LNCaP clone FGC (cell line): ENCODE measurements around the gene MAEA.

Experiments
- DNase-seq: peaks from one replicate; pipeline ENCODE4 v3.0.0-alpha.2; 2011; ENCODE audit warnings: low read depth
- H3K4me3 ChIP-seq: 2 replicates; pipeline ENCODE4 v1.5.1; 2011; ENCODE audit warnings: mild to moderate bottlenecking, low read depth, low read length, control low read depth
- TF ChIP-seq, protein P1 (sequence below): IDR thresholded peaks from 2 replicates; pipeline ENCODE4 v1.5.1; 2012; ENCODE audit warnings: mild to moderate bottlenecking; ENCODE audit not compliant: control insufficient read depth, insufficient read depth; ENCODE audit errors: extremely low read depth

MAEA gene

DNA sequence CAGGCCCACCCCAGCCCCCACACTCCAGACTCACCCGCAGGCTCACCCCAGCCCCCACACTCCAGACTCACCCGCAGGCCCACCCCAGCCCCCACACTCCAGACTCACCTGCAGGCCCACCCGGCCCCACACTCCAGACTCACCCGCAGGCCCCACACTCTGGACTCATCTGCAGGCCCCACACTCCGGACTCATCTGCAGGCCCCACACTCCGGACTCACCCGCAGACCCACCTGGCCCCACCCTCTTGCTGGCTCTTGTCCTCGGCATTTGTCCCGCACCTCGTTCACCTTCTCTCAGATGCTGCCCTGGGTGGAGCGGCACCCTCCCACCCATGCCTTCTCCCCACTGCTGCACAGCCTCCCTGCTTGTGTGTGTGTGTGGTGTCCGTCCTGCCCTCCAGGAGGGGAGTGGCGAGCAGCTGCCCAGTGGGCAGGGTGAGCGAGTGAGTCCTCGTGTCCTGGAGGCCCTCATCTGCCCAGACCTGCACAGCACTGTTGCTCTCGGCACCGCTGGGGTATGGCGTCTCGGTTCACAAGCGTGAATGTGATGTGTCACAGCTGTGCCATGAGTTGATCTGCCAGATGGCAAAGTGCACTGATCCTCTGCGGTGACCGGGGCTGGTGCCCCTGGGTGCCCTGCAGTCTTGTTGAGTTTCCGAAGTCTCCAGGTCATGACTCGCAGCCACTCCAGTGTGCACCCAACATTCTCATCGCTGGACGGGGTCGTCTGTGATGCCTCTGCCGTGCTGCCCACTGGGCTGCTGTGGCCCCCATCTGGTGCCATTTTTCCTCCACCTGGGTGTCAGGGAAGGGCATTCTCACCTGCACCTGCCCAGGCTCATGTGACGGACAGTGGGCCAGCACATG lies 27.7 kb downstream of the MAEA start:
- TF ChIP-seq, protein P1, sequence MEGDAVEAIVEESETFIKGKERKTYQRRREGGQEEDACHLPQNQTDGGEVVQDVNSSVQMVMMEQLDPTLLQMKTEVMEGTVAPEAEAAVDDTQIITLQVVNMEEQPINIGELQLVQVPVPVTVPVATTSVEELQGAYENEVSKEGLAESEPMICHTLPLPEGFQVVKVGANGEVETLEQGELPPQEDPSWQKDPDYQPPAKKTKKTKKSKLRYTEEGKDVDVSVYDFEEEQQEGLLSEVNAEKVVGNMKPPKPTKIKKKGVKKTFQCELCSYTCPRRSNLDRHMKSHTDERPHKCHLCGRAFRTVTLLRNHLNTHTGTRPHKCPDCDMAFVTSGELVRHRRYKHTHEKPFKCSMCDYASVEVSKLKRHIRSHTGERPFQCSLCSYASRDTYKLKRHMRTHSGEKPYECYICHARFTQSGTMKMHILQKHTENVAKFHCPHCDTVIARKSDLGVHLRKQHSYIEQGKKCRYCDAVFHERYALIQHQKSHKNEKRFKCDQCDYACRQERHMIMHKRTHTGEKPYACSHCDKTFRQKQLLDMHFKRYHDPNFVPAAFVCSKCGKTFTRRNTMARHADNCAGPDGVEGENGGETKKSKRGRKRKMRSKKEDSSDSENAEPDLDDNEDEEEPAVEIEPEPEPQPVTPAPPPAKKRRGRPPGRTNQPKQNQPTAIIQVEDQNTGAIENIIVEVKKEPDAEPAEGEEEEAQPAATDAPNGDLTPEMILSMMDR: no peak
- no peak for DNase-seq
- H3K4me3 ChIP-seq: no peak overlapping the region

DNA sequence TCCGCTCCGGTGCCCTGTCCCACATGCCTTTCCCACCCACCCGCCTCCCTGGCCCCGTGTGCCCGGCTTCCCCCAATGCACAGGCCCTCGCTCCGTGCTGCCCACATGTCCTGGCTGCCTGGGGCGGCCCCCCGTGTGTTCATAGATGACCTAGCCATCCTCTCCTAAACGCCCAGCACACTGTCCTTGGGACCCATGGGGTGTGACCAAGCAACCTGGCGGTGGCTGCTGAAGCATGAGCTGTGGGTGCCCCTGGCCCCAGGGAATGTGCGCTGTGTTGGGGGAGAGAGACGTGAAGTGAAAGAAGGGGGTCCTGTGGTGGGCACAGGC lies 28.3 kb downstream of the MAEA start:
- DNase-seq: no peak
- TF ChIP-seq, protein P1: no peak
- no peak overlapping the region for H3K4me3 ChIP-seq

DNA sequence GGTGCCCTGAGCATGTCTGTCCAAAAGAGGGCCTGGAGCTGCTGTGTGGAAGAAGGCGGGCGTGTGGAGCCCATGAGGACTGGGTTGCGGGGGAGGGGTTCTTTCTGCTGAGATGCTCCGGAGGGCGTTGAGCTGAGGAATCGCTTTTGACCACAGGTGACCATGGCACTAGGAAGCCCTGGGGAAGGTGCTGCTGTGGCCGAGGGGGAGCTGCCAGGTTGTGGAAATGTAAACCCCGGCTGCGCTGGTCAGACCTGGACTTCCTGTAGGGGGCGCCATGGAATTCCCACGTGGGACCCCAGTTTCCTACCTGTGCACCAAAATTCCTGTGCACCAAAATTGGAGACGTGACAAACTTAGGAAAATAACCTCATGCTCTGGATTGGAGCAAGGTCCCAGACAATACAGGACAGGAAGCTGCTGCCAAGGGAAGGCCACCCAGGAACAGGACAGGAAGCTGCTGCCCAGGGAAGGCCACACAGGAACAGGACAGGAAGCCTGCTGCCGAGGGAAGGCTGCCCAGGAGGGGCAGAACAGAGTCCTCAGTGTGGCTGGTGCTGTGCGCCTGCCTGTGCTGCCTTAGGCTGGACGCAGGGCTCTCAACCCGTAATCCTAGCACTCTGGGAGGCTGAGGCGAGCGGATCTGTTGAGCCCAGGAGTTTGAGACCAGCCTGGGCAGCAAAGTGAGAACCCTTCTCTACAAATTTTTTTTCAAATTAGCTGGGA lies 29.0 kb downstream of the MAEA start:
- DNase-seq: no peak
- H3K4me3 ChIP-seq: no peak overlapping the region
- TF ChIP-seq, protein P1: no peak

DNA sequence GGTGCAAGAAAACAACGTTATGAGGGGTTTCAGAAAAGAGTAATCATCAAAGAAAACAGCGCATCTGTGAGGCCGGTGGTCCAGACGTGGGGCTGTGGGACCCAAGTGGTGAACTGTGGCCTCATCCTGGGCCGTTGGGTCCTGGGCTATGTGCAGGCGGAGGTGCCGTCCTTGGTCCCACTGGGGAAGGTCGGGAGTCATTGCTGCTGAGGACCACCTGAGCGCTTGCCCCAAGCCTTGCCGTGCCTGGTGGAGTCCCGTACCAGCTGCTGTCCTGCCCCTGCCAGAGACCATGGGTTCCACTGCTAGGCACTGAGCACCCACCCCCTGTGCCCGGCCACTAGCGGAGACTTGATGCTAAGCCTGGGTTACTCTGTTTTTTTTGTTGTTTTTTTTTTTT lies 31.8 kb downstream of the MAEA start:
- no peak for DNase-seq
- TF ChIP-seq, protein P1: no peak
- no peak overlapping the region for H3K4me3 ChIP-seq

DNA sequence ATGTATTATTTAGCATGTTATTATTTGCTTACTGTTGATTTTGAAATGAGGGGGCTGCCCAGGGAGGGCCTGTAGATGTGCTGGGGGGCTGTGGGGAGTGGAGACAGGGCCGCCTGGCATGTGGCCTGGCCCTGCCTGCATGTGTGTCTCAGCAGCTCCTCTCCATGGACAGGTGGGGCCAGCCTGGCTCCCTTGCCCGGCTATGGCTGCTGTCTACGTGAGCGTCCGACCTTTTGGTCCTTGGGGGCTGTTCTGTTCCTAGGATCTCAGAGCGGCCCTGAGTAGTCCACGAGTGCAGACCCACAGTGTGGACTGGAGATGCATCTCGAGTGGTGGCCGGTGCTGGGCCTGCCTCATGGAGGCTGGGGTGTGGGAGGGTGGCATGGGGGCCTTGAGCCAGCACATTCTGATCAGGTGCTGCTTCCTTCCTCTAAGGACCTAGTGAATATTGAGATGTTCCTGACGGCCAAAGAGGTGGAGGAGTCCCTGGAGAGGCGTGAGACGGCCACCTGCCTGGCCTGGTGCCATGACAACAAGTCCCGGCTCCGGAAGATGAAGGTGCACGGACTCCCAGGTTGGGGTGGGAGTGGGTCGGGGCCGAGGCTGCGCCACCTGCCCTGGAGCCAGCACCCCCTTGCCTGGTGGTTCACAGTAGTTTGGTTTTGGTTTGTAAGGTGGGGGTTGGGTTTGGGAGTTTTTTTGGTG lies 32.4 kb downstream of the MAEA start:
- TF ChIP-seq, protein P1: no peak
- H3K4me3 ChIP-seq: no peak overlapping the region
- DNase-seq: no peak

DNA sequence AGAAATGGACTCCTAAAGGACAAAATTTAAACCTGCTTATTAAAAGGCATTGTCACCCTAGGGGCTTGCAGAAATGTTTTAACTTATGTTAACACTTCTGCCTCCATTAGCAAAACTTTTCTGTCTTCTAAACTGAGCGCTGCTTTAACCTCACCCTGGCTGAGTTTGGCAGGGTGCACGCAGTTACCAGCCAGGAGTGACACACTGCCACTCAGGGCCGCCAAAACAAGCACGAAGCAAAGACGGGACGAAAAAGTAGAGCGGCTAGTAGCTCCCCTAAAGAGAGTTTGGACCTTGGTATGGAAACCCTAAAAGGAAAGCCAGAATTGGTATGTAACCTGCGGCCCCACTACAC lies 33.6 kb downstream of the MAEA start:
- DNase-seq: no peak
- no peak overlapping the region for H3K4me3 ChIP-seq
- TF ChIP-seq, protein P1: no peak
